ENCODE results near the gene WFIKKN1. TPM values are rescaled to one million over a fixed set of nuclear protein-coding genes. Genes with fewer than 3 reads are reported as not detected.

The WFIKKN1 gene
- total RNA-seq, 1 experiment from 2014 or later: 0.47 TPM

DNA sequence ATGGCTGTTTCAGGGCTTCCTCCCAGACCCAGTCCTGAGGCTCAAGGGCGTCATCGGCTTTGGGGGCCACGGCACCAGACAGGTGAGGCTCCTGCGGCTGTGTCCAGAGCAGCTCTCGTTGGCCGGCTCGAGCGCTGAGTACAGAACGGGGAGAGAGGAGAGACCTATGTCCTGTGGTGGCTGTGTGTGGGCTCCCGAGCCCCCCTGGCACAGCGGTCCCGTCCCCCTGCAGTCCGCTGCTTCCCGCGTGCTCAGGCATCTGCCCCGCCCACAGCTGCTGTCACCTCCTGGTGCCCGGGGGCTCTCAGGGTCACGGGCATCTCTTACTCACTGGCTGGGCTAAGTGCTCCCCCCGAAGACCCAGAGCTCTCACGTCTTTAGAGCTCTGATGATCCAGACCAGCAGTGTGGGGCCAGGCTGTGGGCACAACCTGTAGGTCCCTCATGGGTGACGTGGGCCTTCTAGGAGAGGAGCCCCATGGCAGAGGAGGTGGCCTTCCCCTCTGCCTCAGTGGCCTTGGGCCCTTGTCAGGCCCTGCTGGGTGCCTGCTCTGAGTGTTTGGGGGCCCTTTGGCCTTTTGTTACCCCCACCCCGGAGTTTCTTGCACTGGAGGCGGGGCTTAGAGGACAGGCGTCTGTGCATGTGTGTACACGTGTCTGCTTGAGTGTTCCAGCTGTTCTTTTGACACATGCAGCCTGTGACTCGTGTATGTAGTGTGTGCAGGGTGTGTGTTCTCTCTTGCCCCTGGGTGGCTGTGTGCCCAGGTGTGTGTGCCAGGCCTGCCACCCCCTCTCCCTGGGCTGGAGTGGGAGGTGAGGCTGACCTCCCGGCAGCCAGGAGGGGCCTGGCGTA, 21.9 kb downstream of the WFIKKN1 start:
- TF ChIP-seq, protein P1, sequence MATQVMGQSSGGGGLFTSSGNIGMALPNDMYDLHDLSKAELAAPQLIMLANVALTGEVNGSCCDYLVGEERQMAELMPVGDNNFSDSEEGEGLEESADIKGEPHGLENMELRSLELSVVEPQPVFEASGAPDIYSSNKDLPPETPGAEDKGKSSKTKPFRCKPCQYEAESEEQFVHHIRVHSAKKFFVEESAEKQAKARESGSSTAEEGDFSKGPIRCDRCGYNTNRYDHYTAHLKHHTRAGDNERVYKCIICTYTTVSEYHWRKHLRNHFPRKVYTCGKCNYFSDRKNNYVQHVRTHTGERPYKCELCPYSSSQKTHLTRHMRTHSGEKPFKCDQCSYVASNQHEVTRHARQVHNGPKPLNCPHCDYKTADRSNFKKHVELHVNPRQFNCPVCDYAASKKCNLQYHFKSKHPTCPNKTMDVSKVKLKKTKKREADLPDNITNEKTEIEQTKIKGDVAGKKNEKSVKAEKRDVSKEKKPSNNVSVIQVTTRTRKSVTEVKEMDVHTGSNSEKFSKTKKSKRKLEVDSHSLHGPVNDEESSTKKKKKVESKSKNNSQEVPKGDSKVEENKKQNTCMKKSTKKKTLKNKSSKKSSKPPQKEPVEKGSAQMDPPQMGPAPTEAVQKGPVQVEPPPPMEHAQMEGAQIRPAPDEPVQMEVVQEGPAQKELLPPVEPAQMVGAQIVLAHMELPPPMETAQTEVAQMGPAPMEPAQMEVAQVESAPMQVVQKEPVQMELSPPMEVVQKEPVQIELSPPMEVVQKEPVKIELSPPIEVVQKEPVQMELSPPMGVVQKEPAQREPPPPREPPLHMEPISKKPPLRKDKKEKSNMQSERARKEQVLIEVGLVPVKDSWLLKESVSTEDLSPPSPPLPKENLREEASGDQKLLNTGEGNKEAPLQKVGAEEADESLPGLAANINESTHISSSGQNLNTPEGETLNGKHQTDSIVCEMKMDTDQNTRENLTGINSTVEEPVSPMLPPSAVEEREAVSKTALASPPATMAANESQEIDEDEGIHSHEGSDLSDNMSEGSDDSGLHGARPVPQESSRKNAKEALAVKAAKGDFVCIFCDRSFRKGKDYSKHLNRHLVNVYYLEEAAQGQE (IDR thresholded peaks at IDR 0.05; ENCODE audit: low read depth): no peak
- no peak for TF ChIP-seq TCF7L2 (IDR thresholded peaks at IDR 0.05; ENCODE audit: borderline replicate concordance, extremely low read depth, insufficient read depth, insufficient read length)
- TF ChIP-seq ELF1 (IDR thresholded peaks at IDR 0.05; ENCODE audit: borderline replicate concordance, low read depth): no peak
- no peak for TF ChIP-seq YY1 (IDR thresholded peaks at IDR 0.05; ENCODE audit: extremely low read depth, insufficient replicate concordance, low read depth, low read length)
- TF ChIP-seq EGR1 (IDR thresholded peaks at IDR 0.05; ENCODE audit: low read depth): no peak
- TF ChIP-seq POLR2AphosphoS5 (IDR thresholded peaks at IDR 0.05; ENCODE audit: low read depth, low read length): no peak
- no peaks in the 10 kb centered on the region for H3K27me3 ChIP-seq (ENCODE audit: insufficient read depth, low read length)
- no peak for ATAC-seq
- DNase-seq (ENCODE audit: low read depth, low spot score): no peak
- intact Hi-C loops (cut with micrococcal nuclease): no loop called here
- no peak overlapping the region for H2AFZ ChIP-seq (ENCODE audit: low read depth, low read length, poor library complexity, severe bottlenecking)
- H3K9ac ChIP-seq (ENCODE audit: low read length): no peak overlapping the region
- no TSS peak for BruUV-seq (replicated peaks)
- ChIA-PET RAD21 (ENCODE audit: low non-redundant PET in 1 of 2, low total read pairs in 2 of 2, uncharacterized antibody in 2 of 2, unreplicated experiment in 2 of 2) (no interaction called here), CTCF (interaction anchor here (1.0 kb wide), 1 partner anchor 32 kb away, joined by 3 read pairs; the partner anchor contains the start of gene JMJD8), POLR2A (no interaction called here)
- H3K79me2 ChIP-seq (ENCODE audit: insufficient read depth, low read length): peaks cover 17% of the 10 kb centered on the region
- H3K9me3 ChIP-seq (ENCODE audit: control insufficient read depth in 1 of 2, insufficient read depth in 1 of 2, low read depth in 1 of 2, low read length in 2 of 2): no peaks in the 10 kb centered on the region
- H3K27ac ChIP-seq (ENCODE audit: low read depth, low read length): no peak overlapping the region
- H3K4me2 ChIP-seq (ENCODE audit: low read length): no peak overlapping the region
- H3K4me3 ChIP-seq (replicated peaks in 1 of 2; ENCODE audit: low read depth in 1 of 2, low read length in 2 of 2): no peak overlapping the region
- peaks cover 5 to 18% of the 10 kb centered on the region in 2 experiments; a peak in 2 of 4 replicates for H3K4me1 ChIP-seq (ENCODE audit: control insufficient read depth in 1 of 2, insufficient read depth in 2 of 2, low read length in 2 of 2)
- no peaks in the 10 kb centered on the region for H4K20me1 ChIP-seq (ENCODE audit: insufficient read depth)
- H3K9me2 ChIP-seq (ENCODE audit: insufficient read depth): no peaks in the 10 kb centered on the region
- H3K36me3 ChIP-seq (ENCODE audit: control insufficient read depth in 1 of 2, insufficient read depth in 2 of 2, low read length in 2 of 2): no peaks in the 10 kb centered on the region
